Stimulated activated CD8-positive, alpha-beta memory T cell treated with anti-CD3 and anti-CD28 coated beads, Interleukin-12 subunit alpha, Interleukin-12 subunit beta, amount 100 ng/mL, for 1 hour (primary cell): Measurements from ENCODE around the gene NRARP.

Experiments
- DNase-seq: peaks from one replicate; pipeline ENCODE4 v3.0.0-alpha.2; 2020; ENCODE audit warnings: low read depth

Gene NRARP

GRCh38 chr9:137256856-137257255 is 45.2 kb downstream of the NRARP start:
- DNase-seq, result no peak

GRCh38 chr9:137256362-137256761 is 45.7 kb downstream of the NRARP start:
- no peak for DNase-seq

GRCh38 chr9:137255448-137256114 is 46.5 kb downstream of the NRARP start:
- no peak for DNase-seq

GRCh38 chr9:137254624-137255447 is 47.2 kb downstream of the NRARP start, which contains the start of gene NELFB:
Gene NELFB (plus strand): TSS chr9:137255327.
- DNase-seq, result peak; percentile 95

GRCh38 chr9:137253717-137254623 is 48.1 kb downstream of the NRARP start:
- no peak for DNase-seq

GRCh38 chr9:137252555-137253506 is 49.2 kb downstream of the NRARP start:
- DNase-seq, result no peak

- no peak for DNase-seq
These were observed 50.4 kb downstream of the NRARP start for GRCh38 chr9:137251490-137252268.

- no peak for DNase-seq
These were observed 50.9 kb downstream of the NRARP start, which contains the start of gene STPG3 for GRCh38 chr9:137251194-137251461. Gene STPG3 (plus strand): TSS chr9:137251286. CDS start chr9:137251287, 1 bp downstream.

- DNase-seq, result no peak
These were observed 51.5 kb downstream of the NRARP start for GRCh38 chr9:137250329-137251193.
